ENCODE data around the gene C11orf71. TPM values are rescaled to one million over a fixed set of nuclear protein-coding genes. Genes with fewer than 3 reads are reported as not detected.

C11orf71 gene
- total RNA-seq, 1 donor from 2014 or later: 6.7 TPM

- Mint-ChIP-seq H3K4me3 (ENCODE audit: unreplicated experiment) (no peak overlapping the region), H3K36me3 (ENCODE audit: low read depth, unreplicated experiment) (no peaks in the 10 kb centered on the region), H3K9me3 (ENCODE audit: unreplicated experiment) (no peaks in the 10 kb centered on the region), H3K4me1 (ENCODE audit: unreplicated experiment) (peaks cover 12% of the 10 kb centered on the region), H3K27me3 (ENCODE audit: unreplicated experiment) (peaks cover 9% of the 10 kb centered on the region), H3K27ac (ENCODE audit: unreplicated experiment) (no peak overlapping the region)
- no peak for DNase-seq (ENCODE audit: low spot score)
- TF ChIP-seq, protein P1, sequence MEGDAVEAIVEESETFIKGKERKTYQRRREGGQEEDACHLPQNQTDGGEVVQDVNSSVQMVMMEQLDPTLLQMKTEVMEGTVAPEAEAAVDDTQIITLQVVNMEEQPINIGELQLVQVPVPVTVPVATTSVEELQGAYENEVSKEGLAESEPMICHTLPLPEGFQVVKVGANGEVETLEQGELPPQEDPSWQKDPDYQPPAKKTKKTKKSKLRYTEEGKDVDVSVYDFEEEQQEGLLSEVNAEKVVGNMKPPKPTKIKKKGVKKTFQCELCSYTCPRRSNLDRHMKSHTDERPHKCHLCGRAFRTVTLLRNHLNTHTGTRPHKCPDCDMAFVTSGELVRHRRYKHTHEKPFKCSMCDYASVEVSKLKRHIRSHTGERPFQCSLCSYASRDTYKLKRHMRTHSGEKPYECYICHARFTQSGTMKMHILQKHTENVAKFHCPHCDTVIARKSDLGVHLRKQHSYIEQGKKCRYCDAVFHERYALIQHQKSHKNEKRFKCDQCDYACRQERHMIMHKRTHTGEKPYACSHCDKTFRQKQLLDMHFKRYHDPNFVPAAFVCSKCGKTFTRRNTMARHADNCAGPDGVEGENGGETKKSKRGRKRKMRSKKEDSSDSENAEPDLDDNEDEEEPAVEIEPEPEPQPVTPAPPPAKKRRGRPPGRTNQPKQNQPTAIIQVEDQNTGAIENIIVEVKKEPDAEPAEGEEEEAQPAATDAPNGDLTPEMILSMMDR (IDR thresholded peaks at IDR 0.05; ENCODE audit: unreplicated experiment): no peak
These were observed 3.4 kb downstream of the C11orf71 start for GRCh38 chr11:114396916-114397315.

DNA sequence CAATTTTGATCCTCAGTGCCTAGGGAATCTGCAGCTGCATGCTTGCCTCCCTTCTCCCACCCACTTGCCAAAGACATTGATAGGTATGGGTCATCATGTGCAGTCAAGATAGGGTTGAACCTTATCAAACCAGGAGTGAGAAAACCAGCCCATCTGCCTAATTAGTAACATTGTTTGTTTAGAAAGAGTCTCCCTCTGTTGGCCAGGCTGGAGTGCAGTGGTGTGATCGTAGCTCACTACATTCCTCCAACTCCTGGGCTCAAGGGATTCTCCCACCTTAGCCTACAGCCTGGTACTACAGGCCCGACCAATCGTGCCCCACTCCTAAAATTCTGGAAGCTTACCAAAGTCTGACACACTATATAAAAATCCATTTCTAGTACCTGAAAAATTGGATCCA lies 4.6 kb downstream of the C11orf71 start:
- DNase-seq (ENCODE audit: low spot score): peak; percentile 7
- Mint-ChIP-seq H3K9me3 (ENCODE audit: unreplicated experiment) (no peaks in the 10 kb centered on the region), H3K27me3 (ENCODE audit: unreplicated experiment) (peaks cover 7% of the 10 kb centered on the region), H3K27ac (ENCODE audit: unreplicated experiment) (no peak overlapping the region), H3K4me3 (ENCODE audit: unreplicated experiment) (no peak overlapping the region), H3K36me3 (ENCODE audit: low read depth, unreplicated experiment) (no peaks in the 10 kb centered on the region), H3K4me1 (ENCODE audit: unreplicated experiment) (peaks cover 10% of the 10 kb centered on the region)
- TF ChIP-seq, protein P1 (IDR thresholded peaks at IDR 0.05; ENCODE audit: unreplicated experiment): no peak

- Mint-ChIP-seq H3K27me3 (ENCODE audit: unreplicated experiment) (no peaks in the 10 kb centered on the region), H3K4me1 (ENCODE audit: unreplicated experiment) (no peaks in the 10 kb centered on the region), H3K4me3 (ENCODE audit: unreplicated experiment) (no peak overlapping the region), H3K27ac (ENCODE audit: unreplicated experiment) (no peak overlapping the region), H3K9me3 (ENCODE audit: unreplicated experiment) (no peaks in the 10 kb centered on the region), H3K36me3 (ENCODE audit: low read depth, unreplicated experiment) (no peaks in the 10 kb centered on the region)
- DNase-seq (ENCODE audit: low spot score): no peak
- TF ChIP-seq, protein P1 (IDR thresholded peaks at IDR 0.05; ENCODE audit: unreplicated experiment): no peak
These were observed 7.3 kb downstream of the C11orf71 start for GRCh38 chr11:114392735-114393667.

DNA sequence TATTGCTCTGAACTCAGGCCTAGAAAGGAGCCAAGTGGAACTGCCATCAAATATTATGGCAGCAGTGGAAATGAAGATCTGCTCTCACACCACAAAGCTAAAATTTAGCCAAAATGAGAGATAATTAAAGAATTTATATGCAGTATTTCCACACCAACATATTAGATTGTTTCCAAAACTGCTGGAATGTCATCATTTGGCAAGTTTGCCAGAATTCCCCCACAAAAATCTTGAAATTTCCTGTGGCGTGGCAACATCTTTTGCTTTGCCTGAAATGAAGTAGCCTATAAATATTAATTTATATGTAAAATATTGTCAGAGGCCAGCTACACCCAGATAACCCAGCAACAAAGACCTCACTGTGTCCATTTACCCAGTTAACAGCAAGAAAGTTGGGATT lies 13.8 kb downstream of the C11orf71 start:
- Mint-ChIP-seq H3K9me3 (ENCODE audit: unreplicated experiment) (no peaks in the 10 kb centered on the region), H3K36me3 (ENCODE audit: low read depth, unreplicated experiment) (no peaks in the 10 kb centered on the region), H3K27ac (ENCODE audit: unreplicated experiment) (no peak overlapping the region), H3K27me3 (ENCODE audit: unreplicated experiment) (no peaks in the 10 kb centered on the region), H3K4me3 (ENCODE audit: unreplicated experiment) (no peak overlapping the region), H3K4me1 (ENCODE audit: unreplicated experiment) (no peaks in the 10 kb centered on the region)
- TF ChIP-seq, protein P1 (IDR thresholded peaks at IDR 0.05; ENCODE audit: unreplicated experiment): no peak
- no peak for DNase-seq (ENCODE audit: low spot score)

GRCh38 chr11:114386131-114386530 lies 14.2 kb downstream of the C11orf71 start:
- Mint-ChIP-seq H3K36me3 (ENCODE audit: low read depth, unreplicated experiment) (no peaks in the 10 kb centered on the region), H3K27me3 (ENCODE audit: unreplicated experiment) (no peaks in the 10 kb centered on the region), H3K4me3 (ENCODE audit: unreplicated experiment) (no peak overlapping the region), H3K4me1 (ENCODE audit: unreplicated experiment) (no peaks in the 10 kb centered on the region), H3K27ac (ENCODE audit: unreplicated experiment) (no peak overlapping the region), H3K9me3 (ENCODE audit: unreplicated experiment) (no peaks in the 10 kb centered on the region)
- TF ChIP-seq, protein P1 (IDR thresholded peaks at IDR 0.05; ENCODE audit: unreplicated experiment): no peak
- DNase-seq (ENCODE audit: low spot score): no peak
